Spleen (tissue), 11 donors: Measurements from ENCODE around the gene BBX. TPM values are rescaled to one million over a fixed set of nuclear protein-coding genes. Genes with fewer than 3 reads are reported as not detected.
"Not testable (repeated sequence)": the region's sequence is repeated elsewhere in the genome, so short reads cannot be mapped to it uniquely, and the experiment has no call there.

Experiments used
- DNase-seq: peaks from one replicate; pipeline ENCODE4 v3.0.0-alpha.2; 2020
- H3K27ac ChIP-seq, 8 donors: fragments of 200-600 bp; sonication (generic) in 7 of 8; 1 replicate in 4 of 8; 2 replicates in 4 of 8; pipeline versions ENCODE4 v1.5.0 to v1.8.0; 2016 to 2021; ENCODE audit warnings: inconsistent platforms in 4 of 8, mild to moderate bottlenecking in 4 of 8, moderate library complexity in 1 of 8
- H3K27me3 ChIP-seq, 7 donors: fragments of 200-600 bp; sonication (generic) in 6 of 7; replicated peaks in 1 of 7; 1 replicate in 4 of 7; 2 replicates in 3 of 7; pipeline versions ENCODE4 v1.5.0 to v1.8.0; 2016 to 2021; ENCODE audit warnings: inconsistent platforms in 3 of 7, mild to moderate bottlenecking in 1 of 7
- H3K36me3 ChIP-seq, 6 donors: fragments of 200-600 bp; sonication (generic) in 5 of 6; 1 replicate in 4 of 6; 2 replicates in 2 of 6; pipeline versions ENCODE4 v1.5.0 to v1.8.0; 2016 to 2021; ENCODE audit warnings: inconsistent platforms in 2 of 6
- H3K4me1 ChIP-seq, 6 donors: fragments of 200-600 bp; sonication (generic) in 5 of 6; 1 replicate in 3 of 6; 2 replicates in 3 of 6; pipeline versions ENCODE4 v1.5.0 to v1.8.0; 2016 to 2021; ENCODE audit warnings: inconsistent platforms in 3 of 6
- H3K4me3 ChIP-seq, 8 donors: fragments of 200-600 bp; sonication (generic) in 7 of 8; 1 replicate in 4 of 8; 2 replicates in 4 of 8; pipeline versions ENCODE4 v1.5.0 to v1.8.0; 2016 to 2021; ENCODE audit warnings: inconsistent platforms in 4 of 8, mild to moderate bottlenecking in 4 of 8, moderate library complexity in 2 of 8
- H3K9me3 ChIP-seq, 8 donors: fragments of 200-600 bp; sonication (generic) in 7 of 8; 1 replicate in 4 of 8; 2 replicates in 4 of 8; pipeline versions ENCODE4 v1.5.0 to v1.8.0; 2016 to 2021; ENCODE audit warnings: inconsistent platforms in 4 of 8
- CTCF ChIP-seq, 11 experiments: fragments of 200-600 bp in 7 of 11; fragments of 450-650 bp in 4 of 11; sonication (generic) in 4 of 11; IDR thresholded peaks in 8 of 11; conservative IDR thresholded peaks in 3 of 11; 1 replicate in 7 of 11; 2 replicates in 4 of 11; pipeline versions ENCODE4 v1.4.0 to v1.8.0; 2016 to 2021; ENCODE audit warnings: antibody characterized with exemption in 11 of 11, inconsistent platforms in 4 of 11, mild to moderate bottlenecking in 1 of 11
- POLR2A ChIP-seq, 3 donors: fragments of 450-650 bp; IDR thresholded peaks; one replicate each; pipeline ENCODE4 v1.5.1; 2017; ENCODE audit warnings: antibody characterized with exemption in 3 of 3, mild to moderate bottlenecking in 1 of 3
- POLR2AphosphoS5 ChIP-seq, 3 donors: sonication (generic); formaldehyde crosslinking; IDR thresholded peaks; one replicate each; pipeline ENCODE4 v1.5.1; 2017; ENCODE audit warnings: antibody characterized with exemption in 3 of 3
- WGBS, 5 donors: extraction: QIAGEN DNeasy Blood & Tissue Kit in 3 of 5; methylation state at CpG; one replicate each; pipeline versions ENCODE4 v1.1.5 to v1.1.7; 2013 to 2018; 5-methylcytosine and 5-hydroxymethylcytosine counted together
- intact Hi-C: fragments of 100-400 bp; cut with DNase I; formaldehyde crosslinking; loops from one replicate; pipeline ENCODE4 v1.15.0; 2023; ENCODE audit warnings: low total_unique reads
- polyA plus RNA-seq, 3 donors: library from polyadenylated mRNA; stranded (reverse); fragments of 200-250 nt; gene quantifications; one replicate each; pipeline ENCODE4 v1.2.1, GENCODE V29; 2013
- total RNA-seq, 7 donors: library from RNA; depleted of rRNA in 3 of 7; stranded (reverse); fragments of >200 nt in 3 of 7; fragmentation: NEBNext Ultra II Directional in 4 of 7; extraction: Animal tissue kit (Norgen Biotek cat#: 25700) in 4 of 7; gene quantifications; one replicate each; pipeline versions ENCODE4 v1.1.0 to v1.2.1, GENCODE V29; 2016 to 2021
- donor health status: healthy with polysubstance abuse.
- donor health status: DM: no; HTN: no; CAD: no; lungs with moderate emphysema.
- donor health status: DM: no; HTN: no; CAD: no.
- donor health status: Bipolar disorder and iron deficiency.
- donor health status: healthy.
- donor health status: DM: no; HTN: no; CAD: no.
- donor health status: DM: yes; HTN: yes; CAD: no.

BBX gene
- total and polyA plus RNA-seq, 10 donors = 5.1 to 98.5 (median 74.6) TPM

GRCh38 chr3:107685383-107685782, 162.6 kb downstream of the BBX start:
- DNase-seq = no peak

GRCh38 chr3:107687056-107687581, 164.4 kb downstream of the BBX start:
- Histone ChIP-seq H3K4me1 (peaks cover 20 to 65% (median 31%) of the 10 kb centered on the region in 6 donors), H3K36me3 (no peaks in the 10 kb centered on the region), H3K27ac (no peak overlapping the region), H3K9me3 (no peaks in the 10 kb centered on the region), H3K27me3 (no peaks in the 10 kb centered on the region), H3K4me3 (no peak overlapping the region)
- intact Hi-C loops = loop anchor here (10.0 kb wide), 1 partner anchor 48 kb away; no protein-coding TSS in a partner anchor
- 91 to 97% (median 95%) methylated on average over 5 of the region's 5 CpGs for WGBS, 5 donors
- TF ChIP-seq CTCF (IDR thresholded peaks at IDR 0.05 in 8 of 11, conservative IDR thresholded peaks at IDR 0.05 in 3 of 11) (no peak), POLR2AphosphoS5 (IDR thresholded peaks at IDR 0.05) (no peak), POLR2A (IDR thresholded peaks at IDR 0.05) (no peak)
- no peak for DNase-seq

More at GRCh38 chr3:107685383-107685782, 162.6 kb downstream of the BBX start:
- Histone ChIP-seq H3K4me1 (peaks cover 20 to 68% (median 31%) of the 10 kb centered on the region in 6 donors), H3K4me3 (no peak overlapping the region), H3K27me3 (no peaks in the 10 kb centered on the region), H3K36me3 (no peaks in the 10 kb centered on the region), H3K27ac (no peak overlapping the region), H3K9me3 (no peaks in the 10 kb centered on the region)
- intact Hi-C loops = loop anchor here (10.0 kb wide), 1 partner anchor 49 kb away; no protein-coding TSS in a partner anchor
- TF ChIP-seq CTCF (IDR thresholded peaks at IDR 0.05 in 8 of 11, conservative IDR thresholded peaks at IDR 0.05 in 3 of 11) (no peak), POLR2A (IDR thresholded peaks at IDR 0.05) (no peak), POLR2AphosphoS5 (IDR thresholded peaks at IDR 0.05) (no peak)
- 80 to 90% (median 86%) methylated on average over 2 of the region's 2 CpGs for WGBS, 5 donors

GRCh38 chr3:107689355-107689754, 166.6 kb downstream of the BBX start:
- Histone ChIP-seq H3K27ac (no peak overlapping the region), H3K4me3 (no peak overlapping the region), H3K27me3 (no peaks in the 10 kb centered on the region), H3K9me3 (no peaks in the 10 kb centered on the region), H3K4me1 (peaks cover 8 to 46% (median 17%) of the 10 kb centered on the region in 6 donors), H3K36me3 (no peaks in the 10 kb centered on the region)
- TF ChIP-seq CTCF (IDR thresholded peaks at IDR 0.05 in 8 of 11, conservative IDR thresholded peaks at IDR 0.05 in 3 of 11) (no peak), POLR2A (IDR thresholded peaks at IDR 0.05) (no peak), POLR2AphosphoS5 (IDR thresholded peaks at IDR 0.05) (no peak)
- no peak for DNase-seq
- WGBS, 5 donors = 73 to 88% (median 81%) methylated on average over 6 of the region's 6 CpGs
- intact Hi-C loops = loop anchor here (10.0 kb wide), 1 partner anchor 45 kb away; no protein-coding TSS in a partner anchor

- H3K4me1 ChIP-seq = peaks cover 0 to 33% (median 11%) of the 10 kb centered on the region in 6 donors
- H3K9me3 ChIP-seq = no peaks in the 10 kb centered on the region
- no peaks in the 10 kb centered on the region for H3K27me3 ChIP-seq
- TF ChIP-seq CTCF (IDR thresholded peaks at IDR 0.05 in 8 of 11, conservative IDR thresholded peaks at IDR 0.05 in 3 of 11) = peak in 9 of 11 experiments; percentile 26 to 61 (median 47)
- no peak for TF ChIP-seq POLR2AphosphoS5 (IDR thresholded peaks at IDR 0.05)
- 31 to 49% (median 42%) methylated on average over 2 of the region's 2 CpGs for WGBS, 5 donors
- H3K36me3 ChIP-seq = no peaks in the 10 kb centered on the region
- no peak overlapping the region for H3K27ac ChIP-seq
- no peak for DNase-seq
- intact Hi-C loops = no loop called here
- no peak overlapping the region for H3K4me3 ChIP-seq
Measured at GRCh38 chr3:107690522-107691138, 167.9 kb downstream of the BBX start.

- H3K4me1 ChIP-seq = peaks cover 0 to 33% (median 11%) of the 10 kb centered on the region in 6 donors
- intact Hi-C loops, H3K36me3 ChIP-seq, H3K9me3 ChIP-seq, H3K27me3 ChIP-seq, DNase-seq, H3K27ac ChIP-seq, H3K4me3 ChIP-seq: not testable (repeated sequence)
- WGBS, 5 donors = 92 to 96% (median 94%) methylated on average over 5 of the region's 5 CpGs
Measured at GRCh38 chr3:107691984-107692383, 169.2 kb downstream of the BBX start.

GRCh38 chr3:107697348-107697747, 174.6 kb downstream of the BBX start:
- H3K36me3 ChIP-seq, DNase-seq, H3K4me1 ChIP-seq, H3K27me3 ChIP-seq, H3K9me3 ChIP-seq, intact Hi-C loops: not testable (repeated sequence)
- WGBS, 5 donors = 34 to 85% (median 63%) methylated on average over 3 to 5 of the region's 6 CpGs
- peak overlapping the region in 4 of 8 donors; percentile 19 to 63 (median 33) for H3K4me3 ChIP-seq
- H3K27ac ChIP-seq = peak overlapping the region in 2 of 8 donors; percentile 40 to 47
